Measurements from ENCODE around the gene ACAD11. TPM values are rescaled to one million over a fixed set of nuclear protein-coding genes. Genes with fewer than 3 reads are reported as not detected.
"Not testable (repeated sequence)": the region's sequence is repeated elsewhere in the genome, so short reads cannot be mapped to it uniquely, and the experiment has no call there.

Gene ACAD11
- total RNA-seq, 2 experiments from 2014 or later = 12.3 to 19.6 TPM

- DNase-seq (no peak), ATAC-seq (no peak)
- H3K36me3 Mint-ChIP-seq = peaks cover 26% of the 10 kb centered on the region
- no peaks in the 10 kb centered on the region for H3K4me1 Mint-ChIP-seq
- H3K27ac Mint-ChIP-seq = no peak overlapping the region
- H3K27me3 Mint-ChIP-seq = no peaks in the 10 kb centered on the region
- H3K4me3 Mint-ChIP-seq = no peak overlapping the region
- H3K9me3 Mint-ChIP-seq (ENCODE audit: low read depth) = peaks cover 2% of the 10 kb centered on the region
- CTCF ChIA-PET = no interaction called here
Measured at GRCh38 chr3:132616780-132617179, 42.8 kb downstream of the ACAD11 start.

- CTCF ChIA-PET = no interaction called here
- no peaks in the 10 kb centered on the region for H3K4me1 Mint-ChIP-seq
- no peak for DNase-seq
- H3K27me3 Mint-ChIP-seq = no peaks in the 10 kb centered on the region
- H3K36me3 Mint-ChIP-seq = peaks cover 24% of the 10 kb centered on the region
- ATAC-seq = no peak
- peaks cover 2% of the 10 kb centered on the region for H3K9me3 Mint-ChIP-seq (ENCODE audit: low read depth)
- no peak overlapping the region for H3K27ac Mint-ChIP-seq
- H3K4me3 Mint-ChIP-seq = no peak overlapping the region
Measured at GRCh38 chr3:132615881-132616280, 43.7 kb downstream of the ACAD11 start.

GRCh38 chr3:132615301-132615700 lies 44.3 kb downstream of the ACAD11 start:
- peaks cover 24% of the 10 kb centered on the region for H3K36me3 Mint-ChIP-seq
- H3K9me3 Mint-ChIP-seq (ENCODE audit: low read depth); ATAC-seq; H3K4me1 Mint-ChIP-seq; H3K27me3 Mint-ChIP-seq; H3K4me3 Mint-ChIP-seq; DNase-seq; H3K27ac Mint-ChIP-seq: not testable (repeated sequence)
- CTCF ChIA-PET = interaction anchor here (0.6 kb wide), 1 partner anchor 348 kb away, joined by 4 read pairs; no protein-coding TSS in a partner anchor

GRCh38 chr3:132606620-132607019 lies 53.0 kb downstream of the ACAD11 start:
- DNase-seq; H3K27ac Mint-ChIP-seq; H3K4me1 Mint-ChIP-seq; CTCF ChIA-PET; H3K9me3 Mint-ChIP-seq (ENCODE audit: low read depth); ATAC-seq; H3K27me3 Mint-ChIP-seq; H3K4me3 Mint-ChIP-seq: not testable (repeated sequence)
- peaks cover 28% of the 10 kb centered on the region for H3K36me3 Mint-ChIP-seq

- H3K27ac Mint-ChIP-seq = no peak overlapping the region
- no peaks in the 10 kb centered on the region for H3K4me1 Mint-ChIP-seq
- DNase-seq = no peak
- no peak overlapping the region for H3K4me3 Mint-ChIP-seq
- H3K27me3 Mint-ChIP-seq = no peaks in the 10 kb centered on the region
- CTCF ChIA-PET = no interaction called here
- H3K36me3 Mint-ChIP-seq = peaks cover 28% of the 10 kb centered on the region
- no peak for ATAC-seq
- H3K9me3 Mint-ChIP-seq (ENCODE audit: low read depth) = peaks cover 5% of the 10 kb centered on the region
Measured at GRCh38 chr3:132606085-132606484, 53.5 kb downstream of the ACAD11 start.

- Mint-ChIP-seq H3K4me3 (no peak overlapping the region), H3K4me1 (no peaks in the 10 kb centered on the region), H3K36me3 (peaks cover 28% of the 10 kb centered on the region), H3K9me3 (ENCODE audit: low read depth) (peaks cover 5% of the 10 kb centered on the region), H3K27ac (no peak overlapping the region), H3K27me3 (no peaks in the 10 kb centered on the region)
- DNase-seq = no peak
- ATAC-seq = no peak
- CTCF ChIA-PET = no interaction called here
Measured at GRCh38 chr3:132605374-132605792, 54.2 kb downstream of the ACAD11 start.

GRCh38 chr3:132600614-132601013 lies 59.0 kb downstream of the ACAD11 start:
- CTCF ChIA-PET; H3K9me3 Mint-ChIP-seq (ENCODE audit: low read depth); ATAC-seq; DNase-seq; H3K4me1 Mint-ChIP-seq; H3K4me3 Mint-ChIP-seq; H3K27me3 Mint-ChIP-seq; H3K27ac Mint-ChIP-seq: not testable (repeated sequence)
- H3K36me3 Mint-ChIP-seq = peaks cover 14% of the 10 kb centered on the region

GRCh38 chr3:132598181-132598580 lies 61.4 kb downstream of the ACAD11 start:
- H3K36me3 Mint-ChIP-seq = peaks cover 18% of the 10 kb centered on the region
- CTCF ChIA-PET = no interaction called here
- H3K9me3 Mint-ChIP-seq (ENCODE audit: low read depth) = no peaks in the 10 kb centered on the region
- H3K27me3 Mint-ChIP-seq = no peaks in the 10 kb centered on the region
- no peak for DNase-seq
- no peak for ATAC-seq
- H3K4me3 Mint-ChIP-seq = no peak overlapping the region
- no peak overlapping the region for H3K27ac Mint-ChIP-seq
- peaks cover 1% of the 10 kb centered on the region for H3K4me1 Mint-ChIP-seq

- Mint-ChIP-seq H3K27me3 (no peaks in the 10 kb centered on the region), H3K4me1 (peaks cover 1% of the 10 kb centered on the region), H3K9me3 (ENCODE audit: low read depth) (no peaks in the 10 kb centered on the region), H3K36me3 (peaks cover 16% of the 10 kb centered on the region), H3K4me3 (no peak overlapping the region), H3K27ac (no peak overlapping the region)
- ATAC-seq (no peak), DNase-seq (no peak)
- CTCF ChIA-PET = no interaction called here
Measured at GRCh38 chr3:132597660-132598059, 61.9 kb downstream of the ACAD11 start.

GRCh38 chr3:132596816-132597433 lies 62.7 kb downstream of the ACAD11 start, which contains the start of gene ACKR4:
Gene ACKR4 (plus strand): TSS chr3:132597270. CDS start chr3:132600398, 3,128 bp downstream.
- CTCF ChIA-PET = no interaction called here
- no peak for DNase-seq
- H3K9me3 Mint-ChIP-seq (ENCODE audit: low read depth) = no peaks in the 10 kb centered on the region
- no peak within 1 kb of the TSS for H3K27ac Mint-ChIP-seq
- no peak for ATAC-seq
- no peaks in the 10 kb centered on the region for H3K27me3 Mint-ChIP-seq
- H3K4me1 Mint-ChIP-seq = peaks cover 1% of the 10 kb centered on the region
- H3K4me3 Mint-ChIP-seq = no peak within 1 kb of the TSS
- peaks cover 16% of the 10 kb centered on the region for H3K36me3 Mint-ChIP-seq

GRCh38 chr3:132596326-132596725 lies 63.3 kb downstream of the ACAD11 start:
- ATAC-seq (no peak), DNase-seq (no peak)
- CTCF ChIA-PET = no interaction called here
- H3K9me3 Mint-ChIP-seq (ENCODE audit: low read depth) = no peaks in the 10 kb centered on the region
- no peak overlapping the region for H3K4me3 Mint-ChIP-seq
- H3K36me3 Mint-ChIP-seq = peaks cover 16% of the 10 kb centered on the region
- H3K27me3 Mint-ChIP-seq = no peaks in the 10 kb centered on the region
- H3K27ac Mint-ChIP-seq = no peak overlapping the region
- peaks cover 1% of the 10 kb centered on the region for H3K4me1 Mint-ChIP-seq

GRCh38 chr3:132595014-132595413 lies 64.6 kb downstream of the ACAD11 start:
- Mint-ChIP-seq H3K27me3 (no peaks in the 10 kb centered on the region), H3K36me3 (peaks cover 23% of the 10 kb centered on the region), H3K27ac (no peak overlapping the region), H3K9me3 (ENCODE audit: low read depth) (no peaks in the 10 kb centered on the region), H3K4me3 (no peak overlapping the region), H3K4me1 (peaks cover 1% of the 10 kb centered on the region)
- DNase-seq (no peak), ATAC-seq (no peak)
- CTCF ChIA-PET = interaction anchor here (0.8 kb wide), 1 partner anchor 59 kb away, joined by 3 read pairs; no protein-coding TSS in a partner anchor

GRCh38 chr3:132594498-132594897 lies 65.1 kb downstream of the ACAD11 start:
- Mint-ChIP-seq H3K9me3 (ENCODE audit: low read depth) (no peaks in the 10 kb centered on the region), H3K4me3 (no peak overlapping the region), H3K4me1 (peaks cover 1% of the 10 kb centered on the region), H3K36me3 (peaks cover 26% of the 10 kb centered on the region), H3K27ac (no peak overlapping the region), H3K27me3 (no peaks in the 10 kb centered on the region)
- DNase-seq (no peak), ATAC-seq (no peak)
- CTCF ChIA-PET = interaction anchor here (0.8 kb wide), 1 partner anchor 58 kb away, joined by 3 read pairs; no protein-coding TSS in a partner anchor

GRCh38 chr3:132593947-132594323 lies 65.7 kb downstream of the ACAD11 start:
- Mint-ChIP-seq H3K36me3 (peaks cover 28% of the 10 kb centered on the region), H3K4me1 (peaks cover 1% of the 10 kb centered on the region), H3K27me3 (no peaks in the 10 kb centered on the region), H3K27ac (no peak overlapping the region), H3K4me3 (no peak overlapping the region), H3K9me3 (ENCODE audit: low read depth) (no peaks in the 10 kb centered on the region)
- DNase-seq (no peak), ATAC-seq (no peak)
- CTCF ChIA-PET = no interaction called here
